Measurements from ENCODE around the gene HES5.

HES5 gene

DNA sequence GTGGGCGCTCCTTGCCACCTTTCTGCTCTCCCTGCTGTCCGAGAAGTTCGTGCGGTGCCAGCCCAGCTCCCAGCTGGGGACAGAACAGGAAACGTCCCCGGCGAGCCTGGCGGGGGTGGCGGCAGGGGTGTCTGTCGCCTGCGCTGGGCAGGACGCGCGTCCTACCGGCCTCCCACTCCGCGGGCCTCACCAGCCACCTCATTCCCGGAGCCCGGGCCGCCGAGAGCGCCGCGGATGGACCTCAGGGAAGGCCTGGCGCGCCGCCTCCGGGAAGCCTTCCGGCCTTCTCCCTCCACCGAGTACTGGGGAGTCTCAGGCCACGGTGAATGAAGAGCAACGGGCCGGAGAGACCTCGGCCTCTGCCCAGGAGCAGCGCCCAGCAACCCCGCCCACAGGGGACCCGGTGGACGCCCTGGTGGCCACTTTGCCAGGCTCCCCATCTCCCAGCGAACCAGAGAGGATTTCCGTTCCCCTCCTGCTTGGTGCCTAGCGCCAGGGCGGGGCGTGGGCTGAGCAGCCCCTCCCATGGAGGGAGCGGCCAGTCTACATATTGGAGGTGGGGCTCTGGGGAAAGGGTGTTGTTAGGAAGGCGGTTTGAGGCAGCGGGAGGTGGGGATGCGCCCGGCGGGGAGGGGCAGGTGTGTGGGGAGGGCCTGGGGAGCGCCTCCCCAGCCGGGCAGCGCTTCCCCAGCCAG is 16.6 kb upstream of the HES5 start:
- DNase-seq, result peak; percentile 65 to 70

- DNase-seq, result peak; percentile 82 to 87
Observed at GRCh38 chr1:2545754-2546514, 15.9 kb upstream of the HES5 start.

DNA sequence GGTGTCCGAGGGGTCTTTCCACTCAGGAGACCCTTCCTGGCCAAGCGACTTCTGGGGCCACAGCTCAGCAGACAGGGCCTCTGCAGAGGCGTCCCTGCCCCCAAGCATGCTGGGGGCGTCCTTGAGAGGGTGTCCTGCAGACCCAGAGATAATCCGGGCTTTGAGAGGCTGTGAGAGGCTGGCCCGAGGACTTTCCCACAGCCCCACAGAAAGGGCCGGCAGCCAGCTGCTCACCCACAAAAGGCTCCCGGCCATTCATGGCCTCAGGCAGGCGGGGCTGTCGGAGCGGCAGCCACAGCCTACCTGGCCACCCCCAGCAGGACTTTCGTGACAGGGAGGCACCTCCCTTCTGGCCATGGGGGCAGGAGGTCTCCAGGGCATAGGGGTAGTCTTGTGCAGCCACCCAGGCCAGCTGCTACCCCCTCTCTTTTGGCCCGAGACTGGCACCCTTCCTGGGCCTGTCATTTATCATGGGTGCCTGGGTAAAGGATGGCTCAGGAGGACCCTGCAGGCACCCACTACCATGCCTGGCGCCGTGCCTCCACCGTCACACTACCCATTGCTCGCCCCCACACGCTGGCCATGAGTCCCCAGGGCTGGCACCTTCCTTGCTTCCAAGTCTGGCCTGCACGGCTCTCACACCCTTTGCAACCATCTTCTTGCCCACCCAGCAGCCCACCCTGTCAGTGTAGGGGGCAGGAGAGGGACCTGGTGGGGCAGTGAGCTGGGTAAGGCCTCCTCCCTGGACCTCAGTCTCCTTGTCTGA is 15.0 kb upstream of the HES5 start:
- DNase-seq, result no peak

DNA sequence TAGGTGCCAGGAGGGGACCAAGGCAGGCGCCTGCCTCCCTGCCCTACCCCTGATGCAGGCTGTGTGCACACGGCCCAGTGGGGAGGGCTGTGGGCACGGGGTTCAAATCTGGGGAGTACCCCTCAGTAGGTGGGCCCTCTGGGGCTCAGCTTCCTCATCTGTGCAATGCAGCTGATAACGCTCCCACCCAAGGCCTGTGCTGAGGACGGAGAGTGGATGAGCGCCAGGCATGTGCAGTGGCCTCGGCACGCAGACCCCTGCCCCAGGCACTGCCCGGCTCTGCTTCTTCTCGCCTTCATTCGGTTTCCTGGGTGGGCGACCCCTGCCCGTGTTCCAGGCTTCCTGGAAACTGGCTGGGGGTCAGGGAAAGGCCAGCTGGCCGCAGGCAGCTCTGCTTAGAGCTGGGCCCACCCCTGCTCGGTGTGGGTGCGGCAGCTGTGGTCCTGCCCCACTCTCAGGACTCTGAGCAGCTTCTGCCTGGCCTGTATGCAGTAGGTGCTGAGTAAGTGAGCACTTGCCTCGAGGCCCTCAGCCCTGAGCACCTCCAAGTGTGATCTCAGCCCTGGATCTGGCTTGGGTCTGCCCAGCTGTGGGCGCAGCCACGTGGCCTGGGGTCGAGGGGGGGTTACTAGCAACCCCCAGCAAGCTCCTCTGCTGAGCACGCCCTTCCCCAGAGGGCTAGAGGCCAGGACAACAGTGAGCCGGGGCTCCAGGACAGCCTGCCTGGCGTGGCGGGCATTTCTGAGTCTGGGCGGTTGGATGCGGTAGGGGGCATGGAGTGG is 14.2 kb upstream of the HES5 start:
- DNase-seq, result no peak

DNA sequence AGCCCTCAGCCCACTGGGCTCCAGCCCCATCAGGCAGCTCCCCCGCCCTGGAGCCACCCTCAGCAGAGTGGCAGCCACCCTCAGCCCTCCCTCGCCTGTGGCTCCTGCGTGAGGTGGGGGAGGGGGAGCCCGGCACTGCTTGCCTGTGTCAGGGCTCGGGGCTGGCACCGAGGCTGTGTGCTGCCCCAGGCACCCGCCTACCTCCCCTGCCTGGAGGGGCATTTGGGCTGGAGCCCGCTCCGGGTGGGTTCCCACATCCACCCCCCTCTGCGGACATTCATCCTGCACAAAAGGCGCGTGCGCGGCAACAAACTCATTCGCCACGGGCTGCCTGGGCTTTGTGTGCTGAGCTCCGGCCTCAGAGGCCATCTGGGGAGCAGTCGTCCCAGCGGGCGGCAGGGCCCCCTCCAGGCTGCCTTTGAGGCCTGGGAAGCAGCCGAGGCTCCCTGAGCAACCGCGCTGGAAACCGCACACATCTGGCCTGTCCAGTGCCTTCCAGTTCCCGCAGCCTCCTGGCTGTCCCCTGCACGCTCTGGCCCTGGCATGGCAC is 13.6 kb upstream of the HES5 start:
- DNase-seq, result no peak

GRCh38 chr1:2542246-2542915 is 12.3 kb upstream of the HES5 start:
- no peak for DNase-seq

DNA sequence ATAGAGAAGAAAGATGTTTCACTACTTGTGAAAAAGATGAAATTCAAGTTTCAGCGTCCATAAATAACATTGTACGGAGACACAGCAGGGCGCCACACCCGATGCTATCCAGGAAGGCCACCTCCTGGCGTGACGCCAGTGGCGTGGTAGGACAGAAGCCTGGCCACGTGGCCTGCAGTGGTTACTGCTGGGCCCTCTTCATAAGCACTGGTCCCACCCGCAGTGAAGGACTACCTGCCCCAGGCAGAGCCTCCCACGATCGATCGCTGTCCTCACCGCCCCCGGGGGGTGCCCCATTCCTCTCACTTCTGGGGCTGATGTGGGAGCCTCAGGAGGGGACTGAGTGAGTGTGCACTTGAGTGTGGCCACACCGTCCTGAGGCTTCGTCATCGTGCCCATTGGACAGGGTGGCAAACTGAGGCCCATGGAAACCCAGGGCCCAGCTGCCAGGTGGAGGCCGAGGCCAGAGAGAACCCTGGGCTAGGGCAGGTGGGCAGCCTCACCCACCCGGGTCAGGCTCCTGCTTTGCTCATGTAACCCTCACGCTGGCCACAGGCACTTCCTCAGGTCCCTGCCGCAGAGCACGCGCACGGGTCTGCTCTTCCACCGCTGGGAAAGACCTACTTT is 11.7 kb upstream of the HES5 start:
- no peak for DNase-seq

DNA sequence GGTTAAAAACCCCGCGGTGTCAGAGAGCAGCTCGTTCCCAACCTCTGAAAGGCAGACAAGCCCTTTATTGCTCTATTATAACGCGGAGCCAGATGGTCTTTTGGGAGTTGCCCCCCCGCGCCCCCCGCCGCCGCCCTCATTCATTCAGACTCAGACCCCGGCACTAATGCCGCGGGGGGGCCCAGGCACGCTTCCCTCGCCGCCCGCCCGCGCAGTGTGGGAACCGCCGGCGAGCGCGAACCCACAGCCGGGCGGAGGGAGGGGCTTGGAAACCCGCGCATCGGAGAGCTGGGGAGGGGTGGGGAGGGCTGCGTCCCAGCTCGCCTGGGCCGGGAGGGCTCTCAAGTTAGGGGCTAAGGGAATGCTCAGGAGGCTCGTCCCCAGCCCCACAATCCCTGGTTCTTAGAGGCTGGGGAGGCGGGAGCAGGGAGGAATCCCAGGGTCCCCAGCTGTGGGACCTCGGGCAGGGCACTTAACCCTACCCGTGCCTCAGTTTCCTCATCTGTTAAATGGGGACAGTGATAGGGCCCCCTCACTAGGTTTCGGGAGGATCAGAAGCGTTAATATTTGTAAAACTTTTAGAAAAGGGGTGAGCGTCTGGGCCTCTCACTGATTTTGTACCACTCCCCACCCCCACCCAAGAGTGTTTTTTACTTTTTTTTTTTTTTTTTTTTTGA is 10.9 kb upstream of the HES5 start:
- no peak for DNase-seq

DNA sequence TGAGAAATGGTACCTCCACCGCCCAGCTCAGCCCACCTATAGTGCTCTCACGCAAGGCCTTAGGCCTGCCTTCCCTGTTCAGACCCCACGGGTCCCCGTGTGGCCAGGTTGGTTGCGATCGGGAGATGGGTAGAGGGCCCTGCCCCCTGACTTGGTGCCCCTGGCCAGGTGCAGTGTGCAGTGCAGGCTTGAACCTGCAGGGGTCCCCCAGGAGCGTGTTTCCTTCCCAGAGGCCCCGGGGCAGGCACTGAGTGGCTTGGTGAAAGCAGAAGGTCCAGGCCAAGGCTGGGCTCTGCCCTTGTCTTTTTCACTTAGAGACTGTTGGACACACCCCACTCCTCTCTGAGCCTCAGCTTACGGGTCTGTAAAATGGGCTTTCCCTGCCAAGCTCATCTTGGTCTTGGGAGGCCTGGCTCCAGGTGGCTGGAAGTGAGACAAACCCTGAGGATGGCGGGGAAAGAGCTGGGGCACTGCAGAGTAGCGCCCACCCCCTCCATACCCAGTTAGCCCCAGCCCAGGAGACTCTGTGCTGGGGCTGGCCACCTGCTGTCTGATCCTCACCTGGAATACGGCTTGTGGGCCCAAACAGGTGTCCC is 9.3 kb upstream of the HES5 start:
- DNase-seq, result no peak

GRCh38 chr1:2538872-2539271 is 8.8 kb upstream of the HES5 start:
- DNase-seq, result no peak

DNA sequence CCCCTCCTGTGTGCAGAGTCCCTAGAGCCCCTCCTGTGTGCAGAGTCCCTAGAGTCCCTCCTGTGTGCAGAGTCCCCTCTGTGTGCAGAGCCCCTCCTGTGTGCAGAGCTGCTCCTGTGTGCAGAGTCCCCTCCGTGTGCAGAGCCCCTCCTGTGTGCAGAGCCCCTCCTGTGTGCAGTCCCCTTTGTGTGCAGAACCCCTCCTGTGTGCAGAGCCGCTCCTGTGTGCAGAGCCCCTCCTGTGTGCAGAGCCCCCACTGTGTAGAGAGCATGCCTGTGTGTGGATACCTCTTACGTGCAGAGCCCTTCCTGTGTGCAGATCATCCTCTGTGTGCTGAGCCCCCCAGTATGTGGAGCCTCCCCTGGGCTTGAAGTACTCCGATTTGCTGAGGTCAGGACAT is 8.3 kb upstream of the HES5 start:
- DNase-seq, result no peak

DNA sequence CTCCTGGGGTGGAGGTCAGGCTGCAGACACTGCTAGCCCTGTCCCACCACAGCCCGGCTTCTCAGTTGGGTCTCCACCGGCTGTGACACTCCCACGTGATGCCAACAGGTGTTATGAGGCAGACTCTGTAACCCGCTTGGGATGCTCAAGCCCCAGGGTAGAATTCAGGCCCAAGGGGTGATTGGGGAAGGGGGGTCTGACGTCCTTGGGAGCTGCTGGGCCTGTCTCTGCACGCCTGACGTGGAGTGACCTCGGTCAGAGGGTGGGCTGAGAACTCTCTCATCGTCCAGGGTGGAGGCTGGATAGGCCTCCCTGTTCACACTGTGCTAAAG is 7.7 kb upstream of the HES5 start:
- DNase-seq, result no peak

DNA sequence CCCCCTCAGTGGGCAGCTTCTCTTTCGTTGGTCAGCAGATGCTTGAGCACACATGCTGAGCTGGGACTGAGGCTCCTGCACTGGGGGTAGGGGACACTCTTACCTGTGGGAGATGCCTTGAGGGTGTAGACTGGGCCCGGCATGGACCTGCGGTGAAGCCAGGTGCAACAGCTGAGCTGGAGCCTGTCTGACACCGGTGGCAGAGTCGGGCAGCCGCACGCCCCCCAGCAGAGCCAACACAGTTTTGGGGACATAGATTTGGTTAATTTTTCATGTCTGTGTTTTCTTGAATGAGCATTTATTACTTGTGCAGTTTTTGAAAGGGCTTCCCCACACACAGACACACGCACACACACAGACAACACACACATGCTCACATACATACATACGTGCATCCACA is 5.9 kb upstream of the HES5 start:
- no peak for DNase-seq

DNA sequence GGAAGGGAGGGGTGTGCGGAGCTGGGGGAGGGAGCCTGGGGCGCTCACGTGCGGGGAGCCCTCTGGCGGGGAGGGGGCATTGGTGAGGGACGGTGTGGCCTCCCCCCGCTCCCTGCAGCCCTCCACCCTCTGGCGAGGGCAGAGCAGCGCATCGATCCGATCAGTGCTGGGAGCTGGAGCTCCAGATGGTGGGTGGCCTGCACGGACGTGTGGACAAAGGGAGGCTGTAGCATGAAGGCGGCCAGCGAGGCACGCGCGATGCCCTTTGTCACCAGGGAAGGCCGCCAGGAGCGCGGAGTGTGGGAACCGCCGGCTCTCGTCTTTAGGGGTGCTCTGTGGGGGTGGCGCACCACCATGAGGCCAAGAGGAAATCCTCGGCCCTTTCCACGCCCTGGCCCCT is 5.4 kb upstream of the HES5 start:
- DNase-seq, result no peak

DNA sequence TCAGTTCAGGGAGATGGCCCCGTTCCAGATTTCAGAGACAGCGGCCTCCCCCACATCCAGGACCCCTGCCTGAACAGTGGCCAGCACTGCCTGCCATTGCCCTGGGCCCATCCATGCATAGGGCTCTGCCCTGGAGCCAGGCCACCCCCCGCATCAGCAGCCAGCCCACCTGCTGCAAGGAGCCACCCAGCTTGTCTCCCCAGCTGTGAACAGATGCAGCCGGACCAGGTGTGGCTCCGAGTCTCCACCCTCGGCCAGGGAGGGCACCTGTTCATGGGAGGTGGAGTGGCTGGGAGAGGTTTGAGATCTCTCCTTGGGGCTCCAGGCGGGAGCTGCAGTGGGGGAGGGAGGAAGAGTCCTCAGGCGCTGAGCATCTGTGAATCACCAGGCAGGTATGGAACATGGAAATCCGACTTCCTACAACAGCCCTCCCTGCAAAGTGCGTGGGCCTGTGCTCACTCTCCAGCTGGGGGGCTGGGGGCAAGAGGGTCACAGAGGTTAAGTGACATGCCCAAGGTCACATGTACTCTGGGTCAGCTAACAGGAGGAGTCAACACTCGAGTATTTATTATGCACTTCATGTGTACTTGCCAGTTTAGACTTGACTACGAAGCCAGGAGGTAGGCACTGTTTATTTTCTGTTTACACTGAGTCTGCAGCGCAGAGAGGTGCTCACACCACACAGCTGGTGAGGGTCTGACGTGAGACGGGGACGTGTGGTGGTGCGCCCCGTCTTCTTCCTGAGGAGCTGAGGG is 4.8 kb upstream of the HES5 start:
- no peak for DNase-seq

DNA sequence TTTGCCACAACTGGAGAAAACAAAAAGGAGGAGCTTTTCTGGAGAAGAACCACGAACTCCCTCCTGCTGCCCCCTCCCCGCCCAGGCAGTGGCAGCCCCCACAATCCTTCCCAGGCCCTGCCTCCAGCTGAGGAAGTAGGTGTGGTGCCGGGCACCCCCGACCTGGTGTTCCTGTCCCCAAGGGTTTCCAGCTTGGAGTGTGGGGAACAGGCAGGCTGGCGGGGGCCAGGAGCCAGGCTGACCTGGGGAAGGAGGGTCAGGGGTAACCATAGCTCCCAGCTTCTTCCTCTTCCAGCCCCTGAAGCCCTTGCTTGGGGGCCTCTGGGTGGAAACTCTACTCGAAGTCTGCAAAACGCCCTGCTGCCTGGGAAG is 4.2 kb upstream of the HES5 start:
- DNase-seq, result no peak

GRCh38 chr1:2533365-2533764 is 3.3 kb upstream of the HES5 start:
- DNase-seq, result no peak

DNA sequence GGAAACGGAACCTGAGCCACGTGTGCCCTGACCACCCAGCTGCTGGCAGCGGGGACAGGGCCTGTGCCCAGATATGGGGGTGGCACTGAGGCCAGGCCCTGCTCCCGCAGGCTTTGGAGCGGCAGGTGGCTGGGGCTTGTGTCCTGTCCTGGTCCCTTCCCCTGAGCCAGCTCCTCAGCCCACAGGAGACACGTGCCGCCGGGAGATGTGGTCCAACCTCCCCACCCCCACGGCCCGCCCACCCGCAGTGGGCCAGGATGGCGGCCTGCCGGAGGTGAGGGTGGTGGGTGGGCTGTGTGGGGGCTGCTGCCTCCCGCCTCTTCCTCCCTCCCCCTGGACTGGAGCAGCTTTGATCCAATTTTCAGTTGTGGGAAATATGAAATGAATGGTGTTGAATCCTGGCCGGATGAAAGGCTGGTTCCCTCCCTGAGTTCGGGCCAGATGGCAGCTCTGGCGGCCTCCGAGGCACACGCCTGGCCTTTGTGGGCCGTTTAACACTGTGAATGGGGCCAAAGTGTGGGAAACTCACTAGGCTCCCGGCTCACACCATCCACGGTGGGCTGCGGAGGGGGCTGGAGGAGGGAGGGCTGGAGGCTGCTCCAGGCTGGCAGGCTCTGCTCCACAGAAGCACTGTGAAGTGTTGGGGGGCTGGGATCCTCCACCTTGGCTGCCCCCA is 2.6 kb upstream of the HES5 start:
- DNase-seq, result no peak

DNA sequence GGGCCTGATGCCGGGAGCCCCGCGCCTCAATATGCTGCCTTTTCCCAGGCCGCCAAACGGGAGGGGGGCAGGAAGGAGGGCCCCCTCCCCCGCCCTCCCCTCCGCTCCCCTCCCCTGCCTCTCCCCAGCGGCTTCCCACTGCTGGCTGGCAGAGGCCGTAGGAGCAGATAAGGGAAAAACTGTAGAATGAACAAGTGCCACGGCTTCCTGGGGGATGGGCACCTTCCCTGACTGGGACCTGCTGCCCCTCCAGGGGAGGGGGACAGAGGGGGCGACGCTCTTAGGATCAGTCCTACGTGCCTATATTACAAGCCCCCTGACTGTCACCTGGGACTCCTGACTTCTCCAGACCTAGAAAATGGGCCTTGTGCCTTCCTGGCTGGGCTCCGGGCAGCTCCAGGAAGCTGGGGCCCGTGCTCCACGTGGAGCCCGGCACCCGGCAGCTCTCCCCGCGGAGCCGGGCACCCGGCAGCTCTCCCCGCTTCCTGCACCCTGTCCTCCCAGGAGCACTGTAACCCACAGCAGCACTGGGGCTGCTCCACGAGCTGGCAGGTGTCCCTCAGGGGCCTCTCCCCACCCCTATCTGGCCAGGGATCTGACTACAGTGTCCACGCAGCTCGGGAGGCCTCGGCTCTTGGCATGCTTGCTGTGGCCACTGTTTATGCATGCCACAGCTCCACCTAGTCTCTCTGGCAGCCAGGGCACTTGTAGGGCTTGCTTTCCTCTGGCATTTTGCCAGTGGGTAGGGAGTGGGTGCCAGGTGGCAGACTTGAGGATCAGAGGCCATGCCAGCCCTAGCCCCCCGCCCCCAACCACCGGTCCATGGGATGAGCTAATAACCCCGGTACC is 674 bp upstream of the HES5 start:
- DNase-seq, result no peak
